Measurements from ENCODE around the gene GALNS. TPM values are rescaled to one million over a fixed set of nuclear protein-coding genes. Genes with fewer than 3 reads are reported as not detected.

GALNS gene
- total and polyA plus RNA-seq, 2 of the 13 experiments (the other 11 are each of a cell fraction or from before 2014, with no cell fraction given): 9.2 to 9.8 TPM

DNA sequence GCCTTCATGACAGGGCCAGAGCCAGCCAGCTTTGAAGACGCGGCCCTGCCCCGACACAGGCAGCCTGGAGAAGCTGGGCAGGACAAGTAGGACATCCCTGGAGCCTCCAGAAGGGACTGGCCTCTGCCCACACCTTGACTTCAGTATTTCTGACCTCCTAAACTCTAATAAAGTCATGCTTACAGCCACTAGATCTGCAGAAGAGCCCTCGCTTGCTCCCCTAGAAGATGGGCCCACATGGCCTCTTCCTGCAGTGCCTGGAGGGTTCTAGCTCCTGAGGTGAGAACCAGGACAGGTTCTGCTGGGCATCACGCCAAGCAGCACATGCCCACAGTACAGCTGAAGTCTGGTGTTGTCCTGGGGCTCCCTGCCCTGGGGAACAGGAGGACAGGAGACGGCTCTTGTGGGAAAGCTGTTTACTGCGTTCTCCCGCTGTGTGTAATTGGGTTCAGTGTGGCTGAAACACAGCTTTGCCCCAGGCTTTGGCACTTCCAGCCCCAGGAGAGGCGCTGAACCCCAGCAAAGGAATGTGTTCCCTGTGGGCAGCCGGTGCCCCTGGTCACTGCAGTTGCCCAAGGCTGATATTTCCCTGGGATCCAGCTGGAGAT lies 47.6 kb downstream of the GALNS start (continued):
- TF ChIP-seq, protein P1, sequence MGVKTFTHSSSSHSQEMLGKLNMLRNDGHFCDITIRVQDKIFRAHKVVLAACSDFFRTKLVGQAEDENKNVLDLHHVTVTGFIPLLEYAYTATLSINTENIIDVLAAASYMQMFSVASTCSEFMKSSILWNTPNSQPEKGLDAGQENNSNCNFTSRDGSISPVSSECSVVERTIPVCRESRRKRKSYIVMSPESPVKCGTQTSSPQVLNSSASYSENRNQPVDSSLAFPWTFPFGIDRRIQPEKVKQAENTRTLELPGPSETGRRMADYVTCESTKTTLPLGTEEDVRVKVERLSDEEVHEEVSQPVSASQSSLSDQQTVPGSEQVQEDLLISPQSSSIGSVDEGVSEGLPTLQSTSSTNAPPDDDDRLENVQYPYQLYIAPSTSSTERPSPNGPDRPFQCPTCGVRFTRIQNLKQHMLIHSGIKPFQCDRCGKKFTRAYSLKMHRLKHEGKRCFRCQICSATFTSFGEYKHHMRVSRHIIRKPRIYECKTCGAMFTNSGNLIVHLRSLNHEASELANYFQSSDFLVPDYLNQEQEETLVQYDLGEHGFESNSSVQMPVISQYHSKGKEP (CRISPR knock-in tag; IDR thresholded peaks at IDR 0.05): no peak
- peak in 1 of 2 experiments; percentile 50; a peak in 1 of 4 replicates for TF ChIP-seq POLR2A (IDR thresholded peaks at IDR 0.05; ENCODE audit: insufficient read depth in 1 of 2, low read depth in 2 of 2, low read length in 2 of 2)
- TF ChIP-seq, protein P2, sequence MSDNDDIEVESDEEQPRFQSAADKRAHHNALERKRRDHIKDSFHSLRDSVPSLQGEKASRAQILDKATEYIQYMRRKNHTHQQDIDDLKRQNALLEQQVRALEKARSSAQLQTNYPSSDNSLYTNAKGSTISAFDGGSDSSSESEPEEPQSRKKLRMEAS (IDR thresholded peaks at IDR 0.05): 0 out of 2 replicates have a peak, but pooled peaks have one; percentile 6
- TF ChIP-seq, protein P3, sequence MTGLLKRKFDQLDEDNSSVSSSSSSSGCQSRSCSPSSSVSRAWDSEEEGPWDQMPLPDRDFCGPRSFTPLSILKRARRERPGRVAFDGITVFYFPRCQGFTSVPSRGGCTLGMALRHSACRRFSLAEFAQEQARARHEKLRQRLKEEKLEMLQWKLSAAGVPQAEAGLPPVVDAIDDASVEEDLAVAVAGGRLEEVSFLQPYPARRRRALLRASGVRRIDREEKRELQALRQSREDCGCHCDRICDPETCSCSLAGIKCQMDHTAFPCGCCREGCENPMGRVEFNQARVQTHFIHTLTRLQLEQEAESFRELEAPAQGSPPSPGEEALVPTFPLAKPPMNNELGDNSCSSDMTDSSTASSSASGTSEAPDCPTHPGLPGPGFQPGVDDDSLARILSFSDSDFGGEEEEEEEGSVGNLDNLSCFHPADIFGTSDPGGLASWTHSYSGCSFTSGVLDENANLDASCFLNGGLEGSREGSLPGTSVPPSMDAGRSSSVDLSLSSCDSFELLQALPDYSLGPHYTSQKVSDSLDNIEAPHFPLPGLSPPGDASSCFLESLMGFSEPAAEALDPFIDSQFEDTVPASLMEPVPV (CRISPR knock-in tag; IDR thresholded peaks at IDR 0.05): 0 out of 2 replicates have a peak, but pooled peaks have one; percentile 23

DNA sequence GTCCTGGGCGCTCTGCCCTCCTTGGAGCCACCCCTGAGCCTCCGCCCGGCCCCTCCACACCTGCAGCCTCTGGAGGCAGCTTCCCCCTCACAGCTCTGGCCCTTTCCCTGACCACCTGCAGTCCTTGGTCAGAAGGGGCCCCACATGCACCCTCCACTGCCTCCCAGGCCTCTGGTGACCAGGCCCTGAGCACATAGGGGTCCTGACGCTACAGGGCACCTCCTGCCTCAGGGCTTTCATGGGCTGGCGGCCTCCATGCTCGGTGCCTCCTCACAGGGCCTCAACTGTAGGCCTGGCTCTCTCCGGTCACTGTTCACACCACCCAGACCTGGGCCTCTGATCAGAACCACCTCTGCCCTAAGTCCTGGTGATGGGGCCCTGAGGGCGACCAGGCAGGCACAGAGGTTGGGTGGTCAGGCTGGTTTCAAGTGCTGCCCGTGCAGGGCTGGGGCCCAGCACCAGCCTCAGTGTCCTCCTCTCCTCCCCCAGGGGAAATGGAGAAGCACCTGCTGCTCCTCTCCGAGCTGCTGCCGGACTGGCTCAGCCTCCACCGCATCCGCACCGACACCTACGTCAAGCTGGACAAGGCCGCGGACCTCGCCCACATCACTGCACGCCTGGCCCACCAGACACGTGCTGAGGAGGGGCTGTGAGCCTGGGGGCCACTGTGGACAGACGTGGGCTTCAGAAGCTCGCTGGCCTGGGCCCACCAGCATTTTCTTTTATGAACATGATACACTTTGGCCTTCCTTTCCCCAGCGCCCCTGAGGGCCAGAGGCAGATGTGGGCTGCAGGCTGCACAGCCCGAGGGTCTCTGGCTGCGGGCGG lies 48.9 kb downstream of the GALNS start:
- H3K4me1 ChIP-seq (ENCODE audit: insufficient read depth, low read length): peaks cover 40% of the 10 kb centered on the region
- in situ Hi-C loops (cut with HindIII; ENCODE audit: extremely low pct_ligation_motif_present, low pct_unique_long_range_greater_than_20kb) (no loop called here), intact Hi-C loops (cut with micrococcal nuclease; ENCODE audit: unreplicated experiment) (no loop called here)
- 97% methylated on average over 25 of the region's 26 CpGs for WGBS (ENCODE audit: low lambda C conversion rate)
- BruUV-seq (replicated peaks): no TSS peak
- peaks cover 35% of the 10 kb centered on the region for H3K79me2 ChIP-seq (ENCODE audit: insufficient read depth, low read length)
- DNase-seq (ENCODE audit: low spot score) (no peak), FAIRE-seq (no peak), ATAC-seq (no peak)
- H4K20me1 ChIP-seq (ENCODE audit: insufficient read depth, low read length): peaks cover 14% of the 10 kb centered on the region; the same call in 1 of the 2 replicates
- peaks cover 15 to 43% of the 10 kb centered on the region in 2 experiments for H3K36me3 ChIP-seq (replicated peaks in 1 of 2; ENCODE audit: control insufficient read depth in 1 of 2, insufficient read depth in 2 of 2, low read length in 2 of 2)
- H3K9me3 ChIP-seq (ENCODE audit: low read length): no peaks in the 10 kb centered on the region
- H3K4me3 ChIP-seq (replicated peaks in 1 of 3; ENCODE audit: insufficient read depth in 1 of 3, low read depth in 2 of 3, low read length in 3 of 3): no peak overlapping the region
- ChIA-PET POLR2A (interaction anchor here (1.4 kb wide), 1 partner anchor 48 kb away, joined by 4 read pairs; no protein-coding TSS in a partner anchor), CTCF (ENCODE audit: low intra/inter-chr PET ratio, low total read pairs) (no interaction called here)
- no peak overlapping the region for H2AFZ ChIP-seq (ENCODE audit: low read length)
- H3K27me3 ChIP-seq (ENCODE audit: control insufficient read depth in 1 of 2, insufficient read depth in 2 of 2, low read length in 2 of 2): no peaks in the 10 kb centered on the region
- H3K9ac ChIP-seq (ENCODE audit: insufficient read depth, low read depth, low read length): no peak overlapping the region
- no peak overlapping the region for H3K4me2 ChIP-seq (ENCODE audit: low read depth, low read length)
- no peak overlapping the region for H3K27ac ChIP-seq (ENCODE audit: extremely low read length, insufficient read depth, low read length)
- TF ChIP-seq U2AF1 (optimal IDR thresholded peaks at IDR 0.05; ENCODE audit: low read depth, low read length): peak; percentile 63
- no peak for TF ChIP-seq SRSF9 (IDR thresholded peaks at IDR 0.05; ENCODE audit: borderline replicate concordance, insufficient read depth, low read depth, low read length, poor library complexity, severe bottlenecking)
- no peak for TF ChIP-seq ZNF501 (CRISPR knock-in tag; IDR thresholded peaks at IDR 0.05)
- TF ChIP-seq, protein P4, sequence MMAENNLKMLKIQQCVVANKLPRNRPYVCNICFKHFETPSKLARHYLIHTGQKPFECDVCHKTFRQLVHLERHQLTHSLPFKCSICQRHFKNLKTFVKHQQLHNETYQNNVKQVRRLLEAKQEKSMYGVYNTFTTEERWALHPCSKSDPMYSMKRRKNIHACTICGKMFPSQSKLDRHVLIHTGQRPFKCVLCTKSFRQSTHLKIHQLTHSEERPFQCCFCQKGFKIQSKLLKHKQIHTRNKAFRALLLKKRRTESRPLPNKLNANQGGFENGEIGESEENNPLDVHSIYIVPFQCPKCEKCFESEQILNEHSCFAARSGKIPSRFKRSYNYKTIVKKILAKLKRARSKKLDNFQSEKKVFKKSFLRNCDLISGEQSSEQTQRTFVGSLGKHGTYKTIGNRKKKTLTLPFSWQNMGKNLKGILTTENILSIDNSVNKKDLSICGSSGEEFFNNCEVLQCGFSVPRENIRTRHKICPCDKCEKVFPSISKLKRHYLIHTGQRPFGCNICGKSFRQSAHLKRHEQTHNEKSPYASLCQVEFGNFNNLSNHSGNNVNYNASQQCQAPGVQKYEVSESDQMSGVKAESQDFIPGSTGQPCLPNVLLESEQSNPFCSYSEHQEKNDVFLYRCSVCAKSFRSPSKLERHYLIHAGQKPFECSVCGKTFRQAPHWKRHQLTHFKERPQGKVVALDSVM (CRISPR knock-in tag; IDR thresholded peaks at IDR 0.05): peak; percentile 77; the same call in 1 of the 2 replicates
- TF ChIP-seq, protein P5, sequence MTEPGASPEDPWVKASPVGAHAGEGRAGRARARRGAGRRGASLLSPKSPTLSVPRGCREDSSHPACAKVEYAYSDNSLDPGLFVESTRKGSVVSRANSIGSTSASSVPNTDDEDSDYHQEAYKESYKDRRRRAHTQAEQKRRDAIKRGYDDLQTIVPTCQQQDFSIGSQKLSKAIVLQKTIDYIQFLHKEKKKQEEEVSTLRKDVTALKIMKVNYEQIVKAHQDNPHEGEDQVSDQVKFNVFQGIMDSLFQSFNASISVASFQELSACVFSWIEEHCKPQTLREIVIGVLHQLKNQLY (CRISPR knock-in tag; IDR thresholded peaks at IDR 0.05): no peak
- TF ChIP-seq RBFOX2 (IDR thresholded peaks at IDR 0.05; ENCODE audit: low read depth, low read length): peak; percentile 87
- TF ChIP-seq ZNF160 (CRISPR knock-in tag; IDR thresholded peaks at IDR 0.05): no peak
- no peak; the same call in 1 of the 2 replicates for TF ChIP-seq KDM5B (CRISPR knock-in tag; IDR thresholded peaks at IDR 0.05; ENCODE audit: borderline replicate concordance)
- TF ChIP-seq MIXL1 (CRISPR knock-in tag; IDR thresholded peaks at IDR 0.05): no peak
- peak; percentile 30; the same call in 1 of the 2 replicates for TF ChIP-seq ZFY (CRISPR knock-in tag; IDR thresholded peaks at IDR 0.05)
